GM19025 (cell line): ENCODE data around the gene OR2Z1.
"Not testable (repeated sequence)": the region's sequence is repeated elsewhere in the genome, so short reads cannot be mapped to it uniquely, and the experiment has no call there.

Source experiments
- ATAC-seq: cut with Tn5 transposase; IDR thresholded peaks from one replicate; pipeline ENCODE4 v1.9.1; 2021; ENCODE audit warnings: mild to moderate bottlenecking, low read depth, moderate library complexity; ENCODE audit not compliant: unreplicated experiment

The OR2Z1 gene

GRCh38 chr19:8700956-8701355 is 20.5 kb upstream of the OR2Z1 start:
- no peak for ATAC-seq

GRCh38 chr19:8702350-8702749 is 19.1 kb upstream of the OR2Z1 start:
- ATAC-seq: no peak

- ATAC-seq: no peak
Measured at GRCh38 chr19:8703223-8703622, 18.2 kb upstream of the OR2Z1 start.

- not testable (repeated sequence) for ATAC-seq
Measured at GRCh38 chr19:8705304-8705703, 16.1 kb upstream of the OR2Z1 start.

- no peak for ATAC-seq
Measured at GRCh38 chr19:8705742-8706141, 15.7 kb upstream of the OR2Z1 start.

GRCh38 chr19:8710337-8710736 is 11.1 kb upstream of the OR2Z1 start:
- not testable (repeated sequence) for ATAC-seq

GRCh38 chr19:8722032-8722431 is 598 bp downstream of the OR2Z1 start:
- ATAC-seq: no peak

- no peak for ATAC-seq
Measured at GRCh38 chr19:8724276-8724675, 2.8 kb downstream of the OR2Z1 start.

GRCh38 chr19:8731428-8732169 is 10.2 kb downstream of the OR2Z1 start:
- ATAC-seq: no peak

GRCh38 chr19:8738377-8738776 is 16.9 kb downstream of the OR2Z1 start:
- ATAC-seq: no peak

- not testable (repeated sequence) for ATAC-seq
Measured at GRCh38 chr19:8739291-8740065, 18.0 kb downstream of the OR2Z1 start.

GRCh38 chr19:8767257-8767656 is 45.8 kb downstream of the OR2Z1 start:
- ATAC-seq: not testable (repeated sequence)

GRCh38 chr19:8769265-8769664 is 47.8 kb downstream of the OR2Z1 start:
- ATAC-seq: not testable (repeated sequence)

- ATAC-seq: not testable (repeated sequence)
Measured at GRCh38 chr19:8773587-8773986, 52.2 kb downstream of the OR2Z1 start.
